GM21390 (cell line): ENCODE data around the gene SMPD1.

Experiments used
- ATAC-seq: cut with Tn5 transposase; IDR thresholded peaks from one replicate; pipeline ENCODE4 v1.9.1; 2021; ENCODE audit not compliant: unreplicated experiment

Gene SMPD1

GRCh38 chr11:6413791-6414201 lies 23.5 kb downstream of the SMPD1 start:
- no peak for ATAC-seq

- no peak for ATAC-seq
These were observed 24.6 kb downstream of the SMPD1 start for GRCh38 chr11:6414874-6415328.

DNA sequence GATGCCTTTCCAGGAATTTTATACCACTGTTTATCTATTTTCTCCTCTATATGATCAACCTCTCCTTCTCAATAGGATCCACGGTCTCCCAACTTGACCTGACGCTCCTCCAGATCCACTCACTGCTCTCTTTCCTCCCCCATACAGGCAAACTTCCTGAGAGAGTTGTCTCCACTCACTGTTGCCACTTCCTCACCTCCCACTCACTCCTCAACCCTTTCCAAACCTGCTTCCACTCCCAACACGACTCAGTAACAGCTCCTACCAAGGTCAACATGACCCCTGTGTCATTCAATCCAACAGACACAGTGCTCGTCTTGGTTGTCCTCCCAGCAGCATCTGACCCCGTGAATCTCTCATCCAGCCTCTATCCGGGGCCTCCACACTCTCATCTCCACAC lies 25.5 kb downstream of the SMPD1 start:
- ATAC-seq, result no peak

DNA sequence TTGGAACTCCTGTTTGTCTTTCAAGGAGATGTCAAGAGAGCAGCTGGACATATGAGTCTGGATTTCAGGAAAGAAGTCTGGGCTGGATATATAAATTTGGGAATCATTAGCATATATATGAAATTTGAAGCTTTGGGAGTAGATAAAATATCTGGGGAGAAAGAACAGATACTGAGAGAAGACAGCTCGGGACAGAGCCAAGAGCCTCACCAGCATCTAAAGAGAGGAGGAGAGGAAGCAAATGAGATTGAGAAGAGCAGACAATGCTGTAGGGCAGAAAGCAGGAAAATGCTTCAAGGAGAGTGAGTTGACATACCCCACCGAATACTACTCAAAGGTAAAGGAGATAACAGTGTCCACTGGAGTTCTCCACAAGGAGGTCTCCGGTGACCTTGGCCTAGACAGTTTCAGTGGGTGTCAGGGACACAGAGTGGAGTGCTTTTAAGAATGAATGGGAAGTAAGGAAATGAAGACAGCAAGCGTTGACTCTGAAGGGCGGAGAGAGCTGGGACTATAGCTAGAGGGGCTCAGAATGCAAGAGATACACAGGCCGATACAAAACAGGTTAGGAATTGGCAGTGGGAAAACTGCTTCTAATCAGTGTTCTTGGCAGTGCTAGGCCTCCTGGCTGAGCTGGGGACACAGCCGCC lies 27.8 kb downstream of the SMPD1 start:
- no peak for ATAC-seq

DNA sequence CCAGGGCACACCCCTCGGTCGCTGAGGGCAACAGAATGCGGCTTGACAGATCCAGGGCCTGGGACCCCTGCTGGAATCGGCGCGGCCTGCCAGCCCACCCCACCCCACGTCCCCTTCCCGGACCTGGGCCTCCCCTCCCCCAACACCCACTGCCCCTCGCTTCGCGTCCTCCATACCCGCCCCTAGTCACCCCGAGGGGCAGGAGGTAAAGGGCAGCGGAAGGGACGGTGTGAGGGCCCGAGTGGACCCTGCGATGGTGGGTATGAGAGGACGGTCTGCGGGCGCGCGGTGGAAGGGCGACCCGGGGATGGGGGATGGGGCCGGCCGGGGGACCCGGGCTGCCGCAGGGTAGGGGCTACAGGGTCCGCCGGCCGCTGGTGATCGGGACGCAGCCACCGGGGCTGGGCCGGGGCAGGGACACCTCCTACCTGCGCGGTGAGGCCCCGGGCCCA lies 28.3 kb downstream of the SMPD1 start:
- peak; percentile 19 for ATAC-seq

DNA sequence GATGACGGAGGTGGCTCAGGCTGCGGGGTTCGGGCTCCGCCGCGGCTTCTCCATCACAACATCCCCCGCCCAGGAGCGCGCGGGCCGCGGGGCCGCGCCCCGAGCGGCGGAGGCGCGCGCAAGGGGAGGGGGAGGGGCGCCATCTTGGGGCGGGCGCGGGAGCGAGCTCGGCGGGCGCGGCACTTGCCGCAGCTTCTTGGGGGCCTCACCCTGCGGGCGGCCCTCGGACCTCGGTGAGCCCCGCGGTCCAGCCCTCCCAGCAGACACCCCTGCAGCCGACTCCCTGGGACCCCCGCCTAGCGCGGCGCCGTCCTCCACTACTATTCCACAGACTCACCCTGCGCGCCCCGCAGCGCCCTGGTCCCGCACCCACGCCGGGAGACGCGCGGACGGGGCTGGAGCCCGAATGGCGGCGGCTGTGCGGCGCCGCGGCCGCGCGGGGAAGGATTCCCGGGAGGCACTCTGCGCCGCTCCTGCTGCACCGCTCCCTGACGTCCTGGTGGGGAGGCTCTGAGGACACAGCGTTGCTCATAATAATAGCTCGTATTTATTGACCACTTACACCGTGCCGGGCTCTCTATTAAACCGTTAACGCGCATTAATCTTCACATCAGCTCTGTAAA lies 28.8 kb downstream of the SMPD1 start, which contains the start of gene APBB1:
Gene APBB1 (minus strand): TSS at position 86 of the 623 bp plus-strand sequence. CDS start 7,747 bp downstream, outside the sequence.
- ATAC-seq, result peak; percentile 67

- ATAC-seq, result no peak
These were observed 30.4 kb downstream of the SMPD1 start for GRCh38 chr11:6420677-6421076.

GRCh38 chr11:6427516-6427915 lies 37.2 kb downstream of the SMPD1 start:
- no peak for ATAC-seq

DNA sequence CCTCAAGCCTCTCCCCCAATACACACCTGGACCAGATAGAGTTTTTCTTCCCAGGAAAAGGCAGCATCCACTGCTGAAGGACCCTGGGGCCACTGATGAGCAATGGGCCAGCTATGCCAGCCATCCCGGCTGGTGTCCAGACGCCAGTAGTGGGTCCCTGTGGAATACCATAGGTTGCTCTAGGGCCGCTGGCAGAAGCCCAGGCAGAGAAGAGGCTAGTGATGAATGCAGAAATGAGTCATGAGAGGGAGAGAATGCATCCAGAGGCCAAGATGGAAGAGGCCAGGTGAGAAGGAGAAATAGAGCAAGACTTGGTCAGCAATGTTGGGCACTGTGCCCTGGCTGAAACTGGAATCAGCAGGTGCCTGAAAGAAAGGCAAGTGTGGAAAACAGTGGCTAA lies 41.6 kb downstream of the SMPD1 start:
- ATAC-seq, result no peak

DNA sequence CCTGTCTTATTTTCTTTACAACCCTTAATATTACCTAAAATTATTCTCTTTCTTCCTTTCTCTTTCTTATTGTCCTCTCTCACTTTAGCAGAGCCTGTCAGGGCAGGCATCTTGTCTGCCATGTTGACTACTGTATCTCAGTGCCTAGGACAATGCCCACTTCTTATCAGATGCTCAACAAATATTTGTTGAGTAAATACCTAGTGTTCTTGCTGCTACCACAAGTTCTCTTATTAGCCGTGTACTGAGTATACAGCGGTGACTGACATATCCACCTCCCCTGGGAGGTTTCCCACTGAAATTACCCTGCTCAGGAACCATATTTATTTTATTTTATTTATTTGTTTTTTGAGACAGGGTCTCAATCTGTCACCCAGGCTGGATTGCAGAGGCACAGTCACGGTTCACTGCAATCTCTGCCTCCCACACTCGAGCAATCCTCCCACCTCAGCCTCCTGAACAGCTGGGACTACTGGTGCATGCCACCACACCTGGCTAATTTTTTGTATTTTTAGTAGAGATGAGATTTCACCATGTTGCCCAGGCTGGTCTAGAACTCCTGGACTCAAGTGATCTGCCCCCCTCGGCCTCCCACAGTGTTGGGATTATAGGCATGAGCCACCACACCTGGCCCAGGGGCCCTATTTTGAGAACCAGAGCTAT lies 43.9 kb downstream of the SMPD1 start:
- peak; percentile 53 for ATAC-seq

DNA sequence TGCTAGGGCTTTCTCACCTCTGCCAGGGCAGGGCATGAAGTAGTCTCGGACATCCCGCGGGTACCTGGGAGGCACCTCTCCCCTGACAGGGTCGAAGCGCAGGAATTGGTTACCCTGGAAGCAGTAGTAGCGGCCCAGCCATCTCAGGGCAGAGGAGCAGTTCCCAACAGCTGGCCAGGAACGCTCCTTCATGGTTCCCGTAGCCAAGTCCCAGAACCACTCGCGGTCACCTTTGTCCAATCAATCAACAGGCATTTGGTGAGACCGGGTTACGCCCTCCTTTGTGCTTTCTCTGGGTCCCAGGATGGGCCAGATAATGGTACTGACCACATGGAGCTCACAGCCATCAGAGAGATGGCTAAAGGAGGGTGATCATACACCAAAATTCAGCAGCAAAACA lies 47.1 kb downstream of the SMPD1 start:
- ATAC-seq, result no peak

DNA sequence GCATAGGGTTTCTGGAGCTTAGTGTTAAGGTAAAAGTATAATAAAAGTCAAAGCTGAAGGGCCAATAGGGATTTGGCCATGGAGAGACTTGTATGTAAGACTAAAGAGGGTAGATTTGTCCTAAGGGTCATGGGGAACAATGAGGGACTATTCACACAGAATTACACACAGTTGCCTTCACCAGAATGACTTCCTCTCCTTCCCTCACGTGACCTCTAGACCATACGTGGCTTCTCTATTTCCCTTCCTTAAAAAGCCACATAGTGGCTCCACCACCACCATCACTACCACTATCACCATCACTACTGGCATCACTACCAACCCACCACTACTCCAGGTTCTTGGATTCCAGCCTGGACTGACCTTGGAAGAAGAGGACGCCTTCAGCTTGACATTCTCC lies 47.7 kb downstream of the SMPD1 start:
- no peak for ATAC-seq

- ATAC-seq, result no peak
These were observed 48.8 kb downstream of the SMPD1 start for GRCh38 chr11:6438979-6439571.

- ATAC-seq, result no peak
These were observed 50.7 kb downstream of the SMPD1 start, which contains the start of gene HPX for GRCh38 chr11:6440906-6441358. TSS of gene HPX (minus strand) at chr11:6440987. CDS start at chr11:6440963, 24 bp downstream.

DNA sequence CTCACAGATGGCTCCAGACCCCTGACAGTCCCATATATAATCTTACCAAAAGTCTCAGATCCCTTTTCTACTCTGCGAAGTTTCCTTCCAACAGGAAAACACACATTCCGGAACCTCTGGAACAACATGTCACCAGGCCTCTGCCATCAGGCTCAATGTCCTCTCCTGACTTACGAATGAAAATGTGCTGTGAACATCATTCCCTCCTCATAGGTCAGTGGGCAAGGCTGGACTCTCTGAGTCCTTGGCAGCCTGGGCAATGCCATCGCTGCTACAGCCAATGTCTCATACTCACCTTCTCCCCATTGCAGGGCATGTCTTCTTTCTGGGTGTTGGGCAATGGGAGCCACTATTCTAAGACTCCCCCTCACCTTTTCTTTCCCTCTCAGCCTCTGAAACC lies 52.2 kb downstream of the SMPD1 start:
- ATAC-seq, result no peak

GRCh38 chr11:6443269-6444003 lies 53.2 kb downstream of the SMPD1 start:
- peak; percentile 88 for ATAC-seq
